Rectal smooth muscle tissue (tissue), 1 donor: ENCODE data around the gene THOC6.
A peak's percentile ranks its signal among the peaks of the same experiment; 100 is the strongest.

Experiments used
- H3K27ac ChIP-seq: one replicate; pipeline ENCODE4 v1.7.0; 2013; ENCODE audit warnings: low read depth, low read length, inconsistent platforms
- H3K27me3 ChIP-seq: one replicate; pipeline ENCODE4 v1.7.0; 2013; ENCODE audit warnings: low read length; ENCODE audit not compliant: control insufficient read depth, insufficient read depth
- H3K36me3 ChIP-seq: one replicate; pipeline ENCODE4 v1.7.0; 2013; ENCODE audit warnings: low read length; ENCODE audit not compliant: control insufficient read depth, insufficient read depth
- H3K4me1 ChIP-seq: one replicate; pipeline ENCODE4 v1.7.0; 2013; ENCODE audit warnings: low read length; ENCODE audit not compliant: control insufficient read depth, insufficient read depth
- H3K4me3 ChIP-seq: one replicate; pipeline ENCODE4 v1.7.0; 2013; ENCODE audit warnings: low read length
- H3K9ac ChIP-seq: one replicate; pipeline ENCODE4 v1.7.0; 2013; ENCODE audit warnings: low read length

The THOC6 gene

GRCh38 chr16:3057181-3058138, 33.6 kb downstream of the THOC6 start:
- Histone ChIP-seq H3K9ac (no peak overlapping the region), H3K4me1 (no peaks in the 10 kb centered on the region), H3K27ac (no peak overlapping the region), H3K27me3 (no peaks in the 10 kb centered on the region), H3K4me3 (no peak overlapping the region), H3K36me3 (peaks cover 3% of the 10 kb centered on the region)

- H3K27me3 ChIP-seq = no peaks in the 10 kb centered on the region
- peak overlapping the region; percentile 86 for H3K9ac ChIP-seq
- H3K4me1 ChIP-seq = no peaks in the 10 kb centered on the region
- peaks cover 3% of the 10 kb centered on the region for H3K36me3 ChIP-seq
- peak overlapping the region; percentile 80 for H3K4me3 ChIP-seq
- H3K27ac ChIP-seq = peak overlapping the region; percentile 32
Observed at GRCh38 chr16:3058139-3059030, 34.5 kb downstream of the THOC6 start.

DNA sequence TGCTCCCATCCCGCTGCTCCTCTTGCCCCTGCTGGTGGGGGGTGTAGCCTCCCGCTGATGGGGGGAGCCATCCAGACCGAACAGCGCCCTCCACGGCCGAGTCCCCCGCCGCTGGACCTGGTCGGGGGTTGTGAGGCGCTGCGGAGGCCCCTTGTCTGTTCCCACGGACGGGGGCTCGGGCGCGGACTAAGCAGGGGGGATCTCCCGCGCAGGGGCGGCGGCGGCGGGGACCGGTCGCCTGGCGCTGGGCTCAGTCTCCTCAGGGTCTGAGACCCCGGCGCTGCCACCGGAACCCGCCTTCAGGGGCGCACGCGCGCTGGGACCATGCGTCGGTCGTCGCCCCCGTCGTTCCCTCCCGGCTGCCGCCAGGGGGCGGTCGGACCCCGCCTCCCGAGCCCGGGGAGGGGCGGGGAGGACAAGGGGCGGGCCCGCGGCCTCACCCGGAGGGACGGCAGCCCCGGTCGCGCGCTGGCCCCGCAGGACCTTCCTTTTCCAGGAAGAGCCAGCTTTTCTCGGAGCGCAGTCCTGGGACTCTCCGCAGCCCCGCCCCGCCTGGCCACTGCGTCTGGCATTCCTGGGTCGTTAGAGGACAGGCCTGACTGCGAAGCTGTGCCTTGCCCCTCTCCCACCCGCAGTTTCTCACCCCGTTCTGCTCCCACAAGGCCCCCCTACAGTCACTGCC, 35.3 kb downstream of the THOC6 start:
- Histone ChIP-seq H3K4me1 (no peaks in the 10 kb centered on the region), H3K9ac (peak overlapping the region; percentile 86), H3K27me3 (no peaks in the 10 kb centered on the region), H3K4me3 (peak overlapping the region; percentile 80), H3K36me3 (no peaks in the 10 kb centered on the region), H3K27ac (peak overlapping the region; percentile 55)

DNA sequence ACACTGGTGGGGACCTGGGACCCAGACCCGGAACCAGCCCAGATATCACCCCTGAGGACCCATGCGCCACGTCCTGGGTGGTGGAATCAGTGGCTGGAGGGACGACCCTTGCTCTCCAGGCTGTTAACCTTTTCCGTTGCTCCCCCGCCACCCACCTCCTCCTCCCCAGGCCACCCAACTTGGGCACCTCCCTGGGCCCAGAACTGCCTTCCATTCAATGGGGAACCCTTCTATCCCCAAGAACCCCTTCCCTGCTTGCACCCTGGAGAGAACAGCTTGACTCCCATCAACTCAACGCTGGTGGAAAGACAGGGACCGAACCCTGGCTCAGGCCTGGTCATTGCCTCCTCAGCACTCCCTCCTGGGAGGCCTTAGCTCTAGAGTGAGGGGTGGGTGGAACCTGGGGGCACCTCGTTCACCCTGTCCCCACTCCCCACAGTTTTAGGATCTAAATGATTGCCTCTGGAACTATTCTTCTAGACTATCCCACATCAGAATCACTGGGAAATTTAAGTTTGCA, 35.9 kb downstream of the THOC6 start:
- H3K27ac ChIP-seq = peak overlapping the region; percentile 55
- H3K9ac ChIP-seq = peak overlapping the region; percentile 12
- H3K4me3 ChIP-seq = peak overlapping the region; percentile 66
- no peaks in the 10 kb centered on the region for H3K4me1 ChIP-seq
- no peaks in the 10 kb centered on the region for H3K27me3 ChIP-seq
- H3K36me3 ChIP-seq = no peaks in the 10 kb centered on the region

DNA sequence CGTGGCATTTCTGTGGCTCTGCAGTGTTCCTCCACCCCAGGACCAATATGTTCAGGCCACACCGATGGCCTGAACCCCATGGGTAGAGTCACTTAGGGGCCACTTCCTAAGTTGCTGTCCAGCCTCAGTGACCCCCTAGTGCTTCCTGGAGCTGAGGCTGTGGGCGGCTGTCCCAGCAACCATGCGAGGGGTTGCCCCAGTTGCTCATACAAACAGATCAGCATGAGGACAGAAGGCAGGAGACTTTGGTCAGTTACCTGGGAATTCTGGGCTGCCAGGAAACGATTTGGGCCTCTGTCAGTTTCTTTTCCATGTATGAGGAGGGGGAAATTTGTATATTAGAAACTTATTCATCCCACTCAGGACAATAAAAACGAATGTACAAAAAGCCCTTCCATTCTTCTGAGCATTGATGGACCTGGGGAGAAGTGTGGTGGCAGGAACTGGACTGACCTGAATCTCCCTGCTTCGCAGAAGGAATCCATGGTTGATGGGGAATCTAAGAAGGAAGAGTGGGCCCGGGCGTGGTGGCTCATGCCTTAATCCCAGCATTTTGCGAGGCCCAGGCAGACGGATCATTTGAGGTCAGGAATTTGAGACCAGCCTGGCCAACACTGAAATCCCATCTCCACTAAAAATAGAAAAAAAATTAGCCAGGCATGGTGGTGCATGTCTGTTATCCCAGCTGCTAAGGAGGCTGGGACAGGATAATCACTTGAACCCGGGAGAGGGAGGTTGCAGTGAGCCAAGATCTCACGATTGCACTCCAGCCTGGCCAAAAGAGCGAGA, 36.7 kb downstream of the THOC6 start:
- Histone ChIP-seq H3K9ac (no peak overlapping the region), H3K36me3 (no peaks in the 10 kb centered on the region), H3K4me1 (no peaks in the 10 kb centered on the region), H3K4me3 (no peak overlapping the region), H3K27ac (no peak overlapping the region), H3K27me3 (no peaks in the 10 kb centered on the region)

DNA sequence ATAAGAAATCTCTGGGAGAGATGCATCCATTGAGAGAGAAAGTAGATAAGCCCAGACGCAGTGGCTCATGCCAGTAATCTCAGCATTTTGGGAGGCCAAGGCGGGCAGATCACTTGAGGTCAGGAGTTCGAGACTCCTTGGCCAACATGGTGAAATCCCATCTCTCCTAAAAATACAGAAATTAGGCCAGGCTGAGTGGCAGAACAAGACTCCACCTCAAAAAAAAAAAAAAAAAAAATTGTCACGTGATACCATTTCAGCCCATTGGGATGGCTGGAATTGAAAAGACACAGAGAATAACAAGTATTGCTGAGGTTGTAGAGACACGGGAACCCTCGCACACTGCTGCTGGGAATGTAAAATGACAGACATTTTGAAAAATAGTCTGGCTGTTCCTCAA, 38.7 kb downstream of the THOC6 start:
- Histone ChIP-seq H3K4me3 (no peak overlapping the region), H3K36me3 (no peaks in the 10 kb centered on the region), H3K27ac (no peak overlapping the region), H3K4me1 (no peaks in the 10 kb centered on the region), H3K9ac (no peak overlapping the region), H3K27me3 (no peaks in the 10 kb centered on the region)

DNA sequence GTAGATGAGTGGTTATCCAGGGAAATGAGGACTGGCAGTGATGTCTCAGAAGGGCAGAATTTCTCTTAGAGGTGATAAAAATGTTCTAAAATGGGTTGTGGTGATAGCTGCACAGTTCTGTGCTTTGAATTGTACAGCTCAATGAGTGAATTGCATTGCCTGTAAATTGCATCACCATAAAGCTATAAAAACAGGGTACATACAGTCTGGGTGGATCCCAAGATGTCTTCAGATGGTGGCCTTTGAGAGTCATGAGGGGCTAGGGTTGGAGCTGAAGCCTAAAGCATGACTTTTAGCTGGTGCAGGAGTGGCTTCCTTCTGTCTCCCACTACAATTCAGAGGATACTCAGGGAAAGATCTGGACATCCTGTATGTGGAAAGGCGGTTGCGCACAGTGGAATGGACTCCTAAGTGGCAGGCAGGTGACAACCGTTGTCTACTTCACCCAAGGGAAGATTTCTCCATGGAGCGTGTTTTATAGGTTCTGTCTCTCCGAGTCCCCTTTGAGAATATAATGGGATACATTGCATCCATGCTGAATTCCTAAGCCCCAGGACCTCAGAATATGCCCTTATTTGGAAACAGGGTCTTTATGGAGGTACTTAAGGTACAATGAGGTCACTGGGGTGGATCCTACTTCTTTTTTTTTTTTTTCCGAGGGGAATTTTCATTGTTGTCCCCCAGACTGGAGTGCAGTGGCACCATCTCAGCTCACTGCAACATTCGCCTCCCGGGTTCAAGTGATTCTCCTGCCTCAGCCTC, 40.0 kb downstream of the THOC6 start:
- Histone ChIP-seq H3K4me3 (no peak overlapping the region), H3K27ac (no peak overlapping the region), H3K4me1 (no peaks in the 10 kb centered on the region), H3K9ac (no peak overlapping the region), H3K36me3 (no peaks in the 10 kb centered on the region), H3K27me3 (no peaks in the 10 kb centered on the region)

- H3K27ac ChIP-seq = peak within 1 kb of the TSS; percentile 47
- H3K27me3 ChIP-seq = no peaks in the 10 kb centered on the region
- H3K4me1 ChIP-seq = no peaks in the 10 kb centered on the region
- peak within 1 kb of the TSS; percentile 57 for H3K4me3 ChIP-seq
- peak within 1 kb of the TSS; percentile 66 for H3K9ac ChIP-seq
- no peaks in the 10 kb centered on the region for H3K36me3 ChIP-seq
Observed at GRCh38 chr16:3065069-3065741, 41.4 kb downstream of the THOC6 start, which contains the start of gene IL32. IL32 (plus strand) TSS chr16:3065640; CDS start chr16:3065812, 172 bp downstream.

- Histone ChIP-seq H3K36me3 (no peaks in the 10 kb centered on the region), H3K4me1 (no peaks in the 10 kb centered on the region), H3K27me3 (no peaks in the 10 kb centered on the region), H3K27ac (peak overlapping the region; percentile 38), H3K4me3 (peak overlapping the region; percentile 57), H3K9ac (peak overlapping the region; percentile 66)
Observed at GRCh38 chr16:3065742-3066439, 42.1 kb downstream of the THOC6 start.

- H3K4me3 ChIP-seq = peak overlapping the region; percentile 57
- peak overlapping the region; percentile 29 for H3K9ac ChIP-seq
- H3K4me1 ChIP-seq = no peaks in the 10 kb centered on the region
- no peak overlapping the region for H3K27ac ChIP-seq
- no peaks in the 10 kb centered on the region for H3K36me3 ChIP-seq
- no peaks in the 10 kb centered on the region for H3K27me3 ChIP-seq
Observed at GRCh38 chr16:3066440-3066748, 42.6 kb downstream of the THOC6 start.
